22Rv1 (cell line): ENCODE results near the gene POLR2H.

Experiments
- ZFX ChIP-seq: fragments of 450-650 bp; IDR thresholded peaks from 2 replicates; pipeline ENCODE4 v1.6.1; 2017; ENCODE audit warnings: antibody characterized with exemption, borderline replicate concordance
- TF ChIP-seq, protein P1 (sequence below): fragments of 450-650 bp; IDR thresholded peaks from 2 replicates; pipeline ENCODE4 v1.5.1; 2017; ENCODE audit warnings: mild to moderate bottlenecking

DNA sequence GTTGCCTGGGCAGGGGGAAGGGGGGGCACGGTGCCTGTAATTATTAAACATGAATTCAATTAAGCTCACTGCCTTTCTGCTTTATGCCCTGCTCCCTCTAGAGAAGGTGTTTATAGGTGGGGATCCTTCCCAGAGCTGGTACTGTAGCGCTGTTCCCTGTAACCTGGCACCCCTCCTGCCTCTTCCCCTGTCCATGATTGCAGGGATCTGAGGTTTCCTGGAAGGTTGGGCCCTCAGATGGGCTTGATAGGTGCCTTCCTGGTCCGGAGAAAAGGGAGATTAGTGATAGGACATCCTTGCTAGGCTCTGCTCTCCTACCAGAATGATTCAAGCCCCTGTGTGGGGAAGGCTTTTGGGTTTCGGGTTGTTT lies 26.2 kb upstream of the POLR2H start:
- TF ChIP-seq, protein P1, sequence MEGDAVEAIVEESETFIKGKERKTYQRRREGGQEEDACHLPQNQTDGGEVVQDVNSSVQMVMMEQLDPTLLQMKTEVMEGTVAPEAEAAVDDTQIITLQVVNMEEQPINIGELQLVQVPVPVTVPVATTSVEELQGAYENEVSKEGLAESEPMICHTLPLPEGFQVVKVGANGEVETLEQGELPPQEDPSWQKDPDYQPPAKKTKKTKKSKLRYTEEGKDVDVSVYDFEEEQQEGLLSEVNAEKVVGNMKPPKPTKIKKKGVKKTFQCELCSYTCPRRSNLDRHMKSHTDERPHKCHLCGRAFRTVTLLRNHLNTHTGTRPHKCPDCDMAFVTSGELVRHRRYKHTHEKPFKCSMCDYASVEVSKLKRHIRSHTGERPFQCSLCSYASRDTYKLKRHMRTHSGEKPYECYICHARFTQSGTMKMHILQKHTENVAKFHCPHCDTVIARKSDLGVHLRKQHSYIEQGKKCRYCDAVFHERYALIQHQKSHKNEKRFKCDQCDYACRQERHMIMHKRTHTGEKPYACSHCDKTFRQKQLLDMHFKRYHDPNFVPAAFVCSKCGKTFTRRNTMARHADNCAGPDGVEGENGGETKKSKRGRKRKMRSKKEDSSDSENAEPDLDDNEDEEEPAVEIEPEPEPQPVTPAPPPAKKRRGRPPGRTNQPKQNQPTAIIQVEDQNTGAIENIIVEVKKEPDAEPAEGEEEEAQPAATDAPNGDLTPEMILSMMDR: no peak
- no peak for TF ChIP-seq ZFX
